Adipocyte (in vitro differentiated cells): ENCODE data around the gene PRR15.
A peak's percentile ranks its signal among the peaks of the same experiment; 100 is the strongest.
"Not testable (repeated sequence)": the region's sequence is repeated elsewhere in the genome, so short reads cannot be mapped to it uniquely, and the experiment has no call there.

ENCODE experiments used
- DNase-seq: peaks from one replicate; pipeline ENCODE4 v3.0.0-alpha.2; 2015; ENCODE audit warnings: low read depth
- H3K27me3 ChIP-seq: replicated peaks from 2 replicates; pipeline ENCODE4 v1.7.0; 2013; ENCODE audit warnings: mild to moderate bottlenecking, low read length, moderate library complexity; ENCODE audit not compliant: control insufficient read depth, insufficient read depth
- H3K36me3 ChIP-seq: 2 replicates; pipeline ENCODE4 v1.7.0; 2013; ENCODE audit warnings: low read length, mild to moderate bottlenecking, moderate library complexity; ENCODE audit not compliant: control insufficient read depth, insufficient read depth, severe bottlenecking
- H3K4me1 ChIP-seq: 2 replicates; pipeline ENCODE4 v1.7.0; 2013; ENCODE audit warnings: mild to moderate bottlenecking, low read length, moderate library complexity; ENCODE audit not compliant: control insufficient read depth, insufficient read depth
- H3K4me3 ChIP-seq: 2 replicates; pipeline ENCODE4 v1.7.0; 2013; ENCODE audit warnings: mild to moderate bottlenecking, low read length, moderate library complexity
- H3K9ac ChIP-seq: 2 replicates; pipeline ENCODE4 v1.7.0; 2013; ENCODE audit warnings: mild to moderate bottlenecking, low read length, moderate library complexity
- H3K9me3 ChIP-seq: 2 replicates; pipeline ENCODE4 v1.7.0; 2013; ENCODE audit warnings: mild to moderate bottlenecking, low read length, moderate library complexity; ENCODE audit not compliant: control insufficient read depth

The PRR15 gene

DNA sequence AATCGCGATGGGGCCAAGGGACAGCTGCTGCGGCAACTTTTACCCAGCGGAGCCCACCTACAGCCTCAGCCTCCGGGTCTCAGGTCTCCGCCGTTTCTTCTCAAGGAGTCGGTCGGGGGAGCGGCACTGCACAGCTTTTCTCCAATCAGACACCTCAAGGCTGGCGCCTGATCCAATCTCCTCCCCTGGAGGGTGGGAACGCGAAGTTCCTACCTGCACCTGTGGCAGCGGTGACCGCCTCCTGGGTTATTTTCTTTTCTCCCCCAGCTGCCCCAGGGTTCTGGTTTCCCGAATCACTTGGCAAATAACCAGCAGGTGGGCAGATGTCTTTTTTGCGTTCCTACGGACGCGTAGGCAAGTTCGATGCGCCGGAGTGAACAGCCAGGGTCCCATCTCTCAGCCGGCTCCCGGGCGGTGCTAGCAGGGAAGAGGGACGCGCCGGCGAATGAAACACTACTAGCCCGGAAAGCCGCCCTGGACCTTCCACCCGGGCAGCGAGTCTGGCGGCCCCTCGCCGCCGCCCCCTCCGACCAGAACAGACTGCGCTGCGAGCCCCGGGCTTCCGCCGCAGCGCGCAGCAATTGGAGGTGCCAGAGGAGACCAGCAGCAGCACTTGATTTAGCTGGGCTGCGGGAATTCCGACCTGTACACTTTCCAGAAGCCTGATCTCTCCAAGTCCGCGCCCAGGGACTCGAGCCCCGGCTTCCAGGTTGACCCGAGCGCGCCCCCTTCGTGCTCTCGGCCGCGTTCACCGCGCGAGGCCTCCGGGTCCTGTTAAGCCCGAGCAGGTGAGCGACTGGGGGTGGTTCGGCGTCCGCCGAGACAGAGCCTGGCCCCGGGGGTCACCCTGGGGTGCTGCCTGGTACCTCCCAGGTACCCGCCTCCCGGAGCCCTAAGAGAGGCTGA lies at the start of gene PRR15:
Gene PRR15 (plus strand): TSS at position 246 of the 906 bp plus-strand sequence. CDS start 2,495 bp downstream, outside the sequence.
- no peaks in the 10 kb centered on the region for H3K36me3 ChIP-seq
- H3K4me1 ChIP-seq, result peaks cover 16% of the 10 kb centered on the region
- H3K4me3 ChIP-seq, result peak within 1 kb of the TSS; percentile 84
- H3K27me3 ChIP-seq, result no peaks in the 10 kb centered on the region
- H3K9ac ChIP-seq, result peak within 1 kb of the TSS; percentile 82
- peak; percentile 51 for DNase-seq
- H3K9me3 ChIP-seq, result no peaks in the 10 kb centered on the region

DNA sequence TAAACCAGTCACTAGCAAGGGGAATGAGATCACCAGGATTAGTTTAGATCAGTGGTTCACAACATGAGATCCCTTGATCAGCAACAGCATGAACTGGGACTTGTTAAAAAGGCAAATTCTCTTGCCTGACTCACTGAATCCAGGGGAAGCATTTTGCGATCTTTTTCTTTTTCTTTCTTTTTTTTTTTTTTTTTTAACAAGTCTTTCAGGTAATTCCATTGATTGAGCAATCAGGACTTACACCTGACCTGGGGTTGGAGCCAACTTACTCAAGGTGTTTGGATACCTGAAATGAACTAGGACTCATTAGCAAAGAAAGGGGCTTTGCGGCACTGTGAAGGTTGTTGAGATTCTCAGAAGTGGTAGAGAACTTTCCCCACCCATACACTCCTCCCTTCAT lies 47.1 kb upstream of the PRR15 start:
- H3K36me3 ChIP-seq, result peaks cover 27% of the 10 kb centered on the region
- no peak overlapping the region for H3K4me3 ChIP-seq
- DNase-seq, result no peak
- no peaks in the 10 kb centered on the region for H3K4me1 ChIP-seq
- peaks cover 2% of the 10 kb centered on the region for H3K9me3 ChIP-seq
- H3K27me3 ChIP-seq, result no peaks in the 10 kb centered on the region
- H3K9ac ChIP-seq, result no peak overlapping the region

DNA sequence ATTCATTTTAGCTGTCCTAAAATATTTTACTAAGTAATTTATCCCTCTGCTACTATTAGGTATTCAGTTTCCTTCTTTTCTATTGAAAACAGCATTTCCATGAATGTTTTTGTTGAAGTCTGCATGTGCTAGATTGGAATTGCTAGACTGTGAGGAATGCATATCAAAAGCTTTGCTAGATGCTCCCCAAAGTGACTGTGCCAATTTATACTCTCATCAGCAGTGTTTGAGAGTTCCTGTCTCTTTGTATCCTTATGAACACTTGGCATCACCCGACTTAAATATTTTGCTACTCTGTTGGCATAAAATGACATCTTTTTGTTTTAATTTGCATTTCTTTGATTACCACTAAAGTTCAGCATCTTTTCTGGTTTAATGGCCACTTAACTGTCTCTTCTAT lies 45.0 kb upstream of the PRR15 start:
- Histone ChIP-seq H3K9me3 (peaks cover 23% of the 10 kb centered on the region), H3K27me3 (no peaks in the 10 kb centered on the region), H3K36me3 (peaks cover 11% of the 10 kb centered on the region), H3K4me1 (no peaks in the 10 kb centered on the region), H3K4me3 (no peak overlapping the region), H3K9ac (no peak overlapping the region)
- DNase-seq, result peak; percentile 35

- Histone ChIP-seq H3K4me1 (peaks cover 4% of the 10 kb centered on the region), H3K9ac (no peak overlapping the region)
Observed at GRCh38 chr7:29523728-29524127, 39.9 kb upstream of the PRR15 start.

GRCh38 chr7:29527505-29528108 lies 36.0 kb upstream of the PRR15 start:
- H3K9me3 ChIP-seq, result peaks cover 10% of the 10 kb centered on the region
- no peak for DNase-seq
- H3K4me1 ChIP-seq, result peaks cover 4% of the 10 kb centered on the region
- H3K4me3 ChIP-seq, result no peak overlapping the region
- H3K9ac ChIP-seq, result no peak overlapping the region
- H3K36me3 ChIP-seq, result no peaks in the 10 kb centered on the region
- H3K27me3 ChIP-seq, result no peaks in the 10 kb centered on the region

More at GRCh38 chr7:29523728-29524127, 39.9 kb upstream of the PRR15 start:
- Histone ChIP-seq H3K36me3 (no peaks in the 10 kb centered on the region), H3K4me3 (no peak overlapping the region), H3K9me3 (peaks cover 23% of the 10 kb centered on the region), H3K27me3 (no peaks in the 10 kb centered on the region)
- no peak for DNase-seq

DNA sequence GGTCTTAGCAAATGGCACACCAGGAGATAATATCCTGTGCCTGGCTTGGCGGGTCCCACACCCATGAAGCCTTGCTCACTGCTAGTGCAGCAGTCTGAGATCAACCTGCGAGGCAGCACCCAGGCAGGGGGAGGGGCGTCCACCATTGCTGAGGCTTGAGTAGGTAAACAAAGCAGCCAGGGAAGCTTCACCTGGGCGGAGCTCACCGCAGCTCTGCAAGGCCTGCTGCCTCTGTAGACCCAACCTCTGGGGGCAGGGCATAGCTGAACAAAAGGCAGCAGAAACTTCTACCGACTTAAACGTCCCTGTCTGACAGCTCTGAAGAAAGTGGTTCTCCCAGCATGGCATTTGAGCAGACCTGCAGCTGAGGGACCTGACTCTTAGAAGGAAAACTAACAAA lies 35.1 kb upstream of the PRR15 start:
- not testable (repeated sequence) for H3K27me3 ChIP-seq, H3K9ac ChIP-seq, H3K36me3 ChIP-seq, DNase-seq, H3K4me3 ChIP-seq, H3K4me1 ChIP-seq, H3K9me3 ChIP-seq

GRCh38 chr7:29538389-29538788 lies 25.2 kb upstream of the PRR15 start:
- Histone ChIP-seq H3K4me3 (no peak overlapping the region), H3K9me3 (peaks cover 3% of the 10 kb centered on the region), H3K4me1 (no peaks in the 10 kb centered on the region), H3K9ac (no peak overlapping the region), H3K27me3 (no peaks in the 10 kb centered on the region), H3K36me3 (no peaks in the 10 kb centered on the region)
- DNase-seq, result peak; percentile 10

DNA sequence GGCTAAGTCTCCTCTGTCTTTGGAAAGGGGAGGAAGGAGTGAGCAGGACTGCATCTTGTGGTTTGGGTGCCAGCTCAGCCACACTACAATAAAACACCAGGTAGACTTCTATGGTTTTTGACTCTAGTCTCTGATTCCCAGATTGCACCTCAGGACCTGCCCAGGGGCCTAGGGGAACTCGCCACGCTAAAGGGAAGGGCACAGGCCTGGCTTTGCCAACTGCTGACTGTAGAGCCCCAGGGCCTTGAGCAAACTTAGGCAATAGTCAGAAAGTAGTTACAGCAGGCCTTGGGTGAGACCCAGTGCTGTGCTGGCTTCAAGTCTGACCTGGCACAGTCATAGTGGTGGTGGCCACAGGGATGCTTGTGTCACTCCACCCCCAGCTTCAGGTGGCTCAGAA lies 24.2 kb upstream of the PRR15 start:
- Histone ChIP-seq H3K4me1 (no peaks in the 10 kb centered on the region), H3K36me3 (no peaks in the 10 kb centered on the region), H3K9ac (no peak overlapping the region), H3K9me3 (peaks cover 12% of the 10 kb centered on the region), H3K27me3 (no peaks in the 10 kb centered on the region), H3K4me3 (no peak overlapping the region)
- no peak for DNase-seq

DNA sequence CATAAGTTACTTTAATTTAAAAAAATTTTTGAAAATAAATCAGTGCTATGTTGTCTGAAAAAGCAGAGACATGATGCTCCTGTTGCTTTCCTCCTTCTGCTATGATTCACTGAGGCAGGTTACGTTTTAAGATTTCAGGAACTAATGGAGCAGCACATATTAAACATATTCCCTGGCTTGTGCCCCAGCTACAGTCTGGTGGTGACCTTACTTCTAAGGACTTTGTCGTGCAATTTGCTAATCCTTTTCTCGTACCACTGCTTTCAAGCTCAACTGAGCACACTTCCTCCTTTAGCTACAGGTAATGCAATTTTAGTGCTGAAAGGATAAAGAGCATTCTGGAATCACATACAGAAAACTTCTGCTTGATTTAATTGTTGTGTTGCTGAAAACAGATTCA lies 16.2 kb upstream of the PRR15 start:
- Histone ChIP-seq H3K4me3 (no peak overlapping the region), H3K27me3 (no peaks in the 10 kb centered on the region), H3K4me1 (no peaks in the 10 kb centered on the region), H3K9ac (no peak overlapping the region), H3K9me3 (peaks cover 15% of the 10 kb centered on the region), H3K36me3 (peaks cover 4% of the 10 kb centered on the region)
- DNase-seq, result no peak

DNA sequence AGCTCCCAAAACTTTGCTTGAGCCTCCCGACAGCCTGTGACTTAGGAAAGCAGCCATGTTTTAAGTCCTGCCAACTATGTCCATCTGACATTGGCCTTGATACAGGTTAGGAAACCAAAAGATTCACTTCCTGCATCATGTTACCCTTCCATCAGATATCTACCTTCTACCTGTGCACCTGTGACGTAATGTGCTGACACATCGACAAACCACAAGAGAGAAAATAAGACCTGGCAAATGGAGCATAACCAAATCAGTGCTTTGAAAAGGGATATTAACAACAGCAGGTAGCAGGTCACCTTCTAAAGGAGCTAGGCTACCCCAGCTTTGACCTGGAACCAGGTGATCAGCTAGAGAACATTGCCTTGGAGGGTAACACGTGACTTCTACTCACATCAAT lies 14.8 kb upstream of the PRR15 start:
- H3K27me3 ChIP-seq, result no peaks in the 10 kb centered on the region
- DNase-seq, result no peak

GRCh38 chr7:29552392-29552791 lies 11.2 kb upstream of the PRR15 start:
- no peak overlapping the region for H3K9ac ChIP-seq
- peaks cover 4% of the 10 kb centered on the region for H3K36me3 ChIP-seq
- no peaks in the 10 kb centered on the region for H3K4me1 ChIP-seq
- no peak overlapping the region for H3K4me3 ChIP-seq
- no peaks in the 10 kb centered on the region for H3K9me3 ChIP-seq
- no peaks in the 10 kb centered on the region for H3K27me3 ChIP-seq
- DNase-seq, result no peak

More for the DNA sequence above, 14.8 kb upstream of the PRR15 start:
- no peaks in the 10 kb centered on the region for H3K4me1 ChIP-seq
- peaks cover 4% of the 10 kb centered on the region for H3K36me3 ChIP-seq
- H3K9me3 ChIP-seq, result peaks cover 8% of the 10 kb centered on the region
- no peak overlapping the region for H3K9ac ChIP-seq
- H3K4me3 ChIP-seq, result no peak overlapping the region
